ENCODE measurements around the gene VSIG8. TPM values are rescaled to one million over a fixed set of nuclear protein-coding genes. Genes with fewer than 3 reads are reported as not detected.
A peak's percentile ranks its signal among the peaks of the same experiment; 100 is the strongest.

Gene VSIG8
- total RNA-seq, 1 experiment from 2014 or later: not detected

GRCh38 chr1:159881622-159882526 is 19.4 kb upstream of the VSIG8 start (continued):
- no peak for TF ChIP-seq REST (IDR thresholded peaks at IDR 0.05; ENCODE audit: low read depth)
- TF ChIP-seq CBX3 (IDR thresholded peaks at IDR 0.05; ENCODE audit: low read depth): peak; percentile 95
- no peak for TF ChIP-seq ATF3 (IDR thresholded peaks at IDR 0.05)
- TF ChIP-seq MAX (IDR thresholded peaks at IDR 0.05): peak; percentile 94
- no peak for TF ChIP-seq YY1 (IDR thresholded peaks at IDR 0.05; ENCODE audit: extremely low read depth, insufficient replicate concordance, low read depth, low read length)
- peak; percentile 90 for TF ChIP-seq TCF7L2 (IDR thresholded peaks at IDR 0.05; ENCODE audit: borderline replicate concordance, extremely low read depth, insufficient read depth, insufficient read length)
- TF ChIP-seq ELF1 (IDR thresholded peaks at IDR 0.05; ENCODE audit: borderline replicate concordance, low read depth): peak; percentile 56; the same call in 1 of the 2 replicates
- TF ChIP-seq EZH2 (IDR thresholded peaks at IDR 0.05): no peak
- TF ChIP-seq CTCF (IDR thresholded peaks at IDR 0.05 in 2 of 3, conservative IDR thresholded peaks at IDR 0.05 in 1 of 3; ENCODE audit: borderline replicate concordance in 1 of 3, insufficient read depth in 1 of 3, low read depth in 2 of 3, low read length in 2 of 3): no peak
